SK-N-SH (cell line): ENCODE data around the gene NYAP2.

Experiments
- CTCF ChIP-seq: fragments of 200-600 bp; sonication (generic); IDR thresholded peaks from 2 replicates; pipeline ENCODE4 v1.6.1; 2017; ENCODE audit warnings: antibody characterized with exemption, mild to moderate bottlenecking, moderate library complexity
- EP300 ChIP-seq, 2 experiments: IDR thresholded peaks; 2 replicates each; pipeline versions ENCODE4 v1.4.0 to v1.6.1; 2012; ENCODE audit warnings: borderline replicate concordance in 1 of 2, low read depth in 1 of 2, low read length in 1 of 2
- FOSL2 ChIP-seq: IDR thresholded peaks from 2 replicates; pipeline ENCODE4 v1.4.0; 2012; ENCODE audit warnings: low read depth, mild to moderate bottlenecking, moderate library complexity, borderline replicate concordance
- GATA2 ChIP-seq: sonication (generic); formaldehyde crosslinking; IDR thresholded peaks from 2 replicates; pipeline ENCODE4 v1.5.0; 2020; ENCODE audit warnings: mild to moderate bottlenecking, missing genetic modification reagents
- POLR2AphosphoS5 ChIP-seq: IDR thresholded peaks from 2 replicates; pipeline ENCODE4 v1.6.1; 2012; ENCODE audit warnings: low read depth, low read length
- RFX5 ChIP-seq: IDR thresholded peaks from 2 replicates; pipeline ENCODE4 v1.6.1; 2012; ENCODE audit warnings: mild to moderate bottlenecking, improper control_type of control experiment, low read length
- YY1 ChIP-seq: IDR thresholded peaks from 2 replicates; pipeline ENCODE4 v1.4.0; 2012; ENCODE audit warnings: low read depth, mild to moderate bottlenecking
- TF ChIP-seq, protein P1 (sequence below): fragments of 150-350 bp; IDR thresholded peaks from 2 replicates; pipeline ENCODE4 v1.6.1; 2017; ENCODE audit warnings: antibody characterized with exemption, low read length, low read depth, borderline replicate concordance
- TF ChIP-seq, protein P2 (sequence below): IDR thresholded peaks from 2 replicates; pipeline ENCODE4 v1.4.0; 2012; ENCODE audit warnings: low read depth, borderline replicate concordance
- TF ChIP-seq, protein P3 (sequence below): IDR thresholded peaks from 2 replicates; pipeline ENCODE4 v1.4.0; 2012; ENCODE audit warnings: low read depth, borderline replicate concordance
- TF ChIP-seq, protein P4 (sequence below): IDR thresholded peaks from 2 replicates; pipeline ENCODE4 v1.6.1; 2012; ENCODE audit warnings: mild to moderate bottlenecking, low read depth, low read length, moderate library complexity

DNA sequence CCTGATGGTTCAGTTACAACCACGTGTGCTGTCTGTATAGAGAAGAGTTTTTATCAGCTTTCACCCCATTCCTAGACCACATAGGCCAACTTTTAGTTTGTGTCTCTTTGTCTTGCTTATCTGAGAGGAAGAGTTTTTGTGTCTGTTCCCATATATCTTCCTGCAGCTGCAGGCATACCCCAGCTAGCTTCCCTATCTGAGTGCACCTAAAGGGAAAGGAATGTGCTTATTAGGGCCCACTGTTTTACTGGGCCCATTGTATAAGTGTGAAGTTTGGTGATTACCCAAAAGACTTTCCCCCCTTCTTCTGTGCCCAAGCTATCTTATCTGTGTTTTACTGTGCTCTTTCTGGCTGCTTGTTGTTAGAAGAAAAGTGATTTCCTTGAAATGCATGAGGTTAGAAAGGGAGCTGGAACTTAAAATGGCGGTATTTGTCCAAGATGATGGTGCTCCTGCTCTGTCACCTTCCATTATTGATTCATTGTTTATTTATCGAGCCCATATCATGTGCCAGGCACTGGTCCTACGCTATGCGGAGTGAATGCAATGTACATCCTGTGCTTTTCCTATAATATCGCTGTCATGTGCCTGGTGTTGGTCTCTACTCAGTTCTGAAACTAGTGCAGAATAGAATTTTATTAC, 57.2 kb downstream of the NYAP2 start:
- no peak for TF ChIP-seq CTCF
- TF ChIP-seq, protein P1, sequence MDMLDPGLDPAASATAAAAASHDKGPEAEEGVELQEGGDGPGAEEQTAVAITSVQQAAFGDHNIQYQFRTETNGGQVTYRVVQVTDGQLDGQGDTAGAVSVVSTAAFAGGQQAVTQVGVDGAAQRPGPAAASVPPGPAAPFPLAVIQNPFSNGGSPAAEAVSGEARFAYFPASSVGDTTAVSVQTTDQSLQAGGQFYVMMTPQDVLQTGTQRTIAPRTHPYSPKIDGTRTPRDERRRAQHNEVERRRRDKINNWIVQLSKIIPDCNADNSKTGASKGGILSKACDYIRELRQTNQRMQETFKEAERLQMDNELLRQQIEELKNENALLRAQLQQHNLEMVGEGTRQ, result no peak
- TF ChIP-seq, protein P2, sequence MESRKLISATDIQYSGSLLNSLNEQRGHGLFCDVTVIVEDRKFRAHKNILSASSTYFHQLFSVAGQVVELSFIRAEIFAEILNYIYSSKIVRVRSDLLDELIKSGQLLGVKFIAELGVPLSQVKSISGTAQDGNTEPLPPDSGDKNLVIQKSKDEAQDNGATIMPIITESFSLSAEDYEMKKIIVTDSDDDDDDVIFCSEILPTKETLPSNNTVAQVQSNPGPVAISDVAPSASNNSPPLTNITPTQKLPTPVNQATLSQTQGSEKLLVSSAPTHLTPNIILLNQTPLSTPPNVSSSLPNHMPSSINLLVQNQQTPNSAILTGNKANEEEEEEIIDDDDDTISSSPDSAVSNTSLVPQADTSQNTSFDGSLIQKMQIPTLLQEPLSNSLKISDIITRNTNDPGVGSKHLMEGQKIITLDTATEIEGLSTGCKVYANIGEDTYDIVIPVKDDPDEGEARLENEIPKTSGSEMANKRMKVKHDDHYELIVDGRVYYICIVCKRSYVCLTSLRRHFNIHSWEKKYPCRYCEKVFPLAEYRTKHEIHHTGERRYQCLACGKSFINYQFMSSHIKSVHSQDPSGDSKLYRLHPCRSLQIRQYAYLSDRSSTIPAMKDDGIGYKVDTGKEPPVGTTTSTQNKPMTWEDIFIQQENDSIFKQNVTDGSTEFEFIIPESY, result no peak
- TF ChIP-seq GATA2 (CRISPR knock-in tag), result no peak
- no peak for TF ChIP-seq EP300 (IDR thresholded peaks at IDR 0.05; ENCODE audit: borderline replicate concordance in 1 of 2, low read depth in 1 of 2, low read length in 1 of 2)
- TF ChIP-seq POLR2AphosphoS5, result no peak
- no peak for TF ChIP-seq RFX5
- no peak for TF ChIP-seq YY1
- TF ChIP-seq, protein P3, sequence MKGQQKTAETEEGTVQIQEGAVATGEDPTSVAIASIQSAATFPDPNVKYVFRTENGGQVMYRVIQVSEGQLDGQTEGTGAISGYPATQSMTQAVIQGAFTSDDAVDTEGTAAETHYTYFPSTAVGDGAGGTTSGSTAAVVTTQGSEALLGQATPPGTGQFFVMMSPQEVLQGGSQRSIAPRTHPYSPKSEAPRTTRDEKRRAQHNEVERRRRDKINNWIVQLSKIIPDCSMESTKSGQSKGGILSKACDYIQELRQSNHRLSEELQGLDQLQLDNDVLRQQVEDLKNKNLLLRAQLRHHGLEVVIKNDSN, result no peak
- TF ChIP-seq FOSL2, result no peak
- TF ChIP-seq, protein P4, sequence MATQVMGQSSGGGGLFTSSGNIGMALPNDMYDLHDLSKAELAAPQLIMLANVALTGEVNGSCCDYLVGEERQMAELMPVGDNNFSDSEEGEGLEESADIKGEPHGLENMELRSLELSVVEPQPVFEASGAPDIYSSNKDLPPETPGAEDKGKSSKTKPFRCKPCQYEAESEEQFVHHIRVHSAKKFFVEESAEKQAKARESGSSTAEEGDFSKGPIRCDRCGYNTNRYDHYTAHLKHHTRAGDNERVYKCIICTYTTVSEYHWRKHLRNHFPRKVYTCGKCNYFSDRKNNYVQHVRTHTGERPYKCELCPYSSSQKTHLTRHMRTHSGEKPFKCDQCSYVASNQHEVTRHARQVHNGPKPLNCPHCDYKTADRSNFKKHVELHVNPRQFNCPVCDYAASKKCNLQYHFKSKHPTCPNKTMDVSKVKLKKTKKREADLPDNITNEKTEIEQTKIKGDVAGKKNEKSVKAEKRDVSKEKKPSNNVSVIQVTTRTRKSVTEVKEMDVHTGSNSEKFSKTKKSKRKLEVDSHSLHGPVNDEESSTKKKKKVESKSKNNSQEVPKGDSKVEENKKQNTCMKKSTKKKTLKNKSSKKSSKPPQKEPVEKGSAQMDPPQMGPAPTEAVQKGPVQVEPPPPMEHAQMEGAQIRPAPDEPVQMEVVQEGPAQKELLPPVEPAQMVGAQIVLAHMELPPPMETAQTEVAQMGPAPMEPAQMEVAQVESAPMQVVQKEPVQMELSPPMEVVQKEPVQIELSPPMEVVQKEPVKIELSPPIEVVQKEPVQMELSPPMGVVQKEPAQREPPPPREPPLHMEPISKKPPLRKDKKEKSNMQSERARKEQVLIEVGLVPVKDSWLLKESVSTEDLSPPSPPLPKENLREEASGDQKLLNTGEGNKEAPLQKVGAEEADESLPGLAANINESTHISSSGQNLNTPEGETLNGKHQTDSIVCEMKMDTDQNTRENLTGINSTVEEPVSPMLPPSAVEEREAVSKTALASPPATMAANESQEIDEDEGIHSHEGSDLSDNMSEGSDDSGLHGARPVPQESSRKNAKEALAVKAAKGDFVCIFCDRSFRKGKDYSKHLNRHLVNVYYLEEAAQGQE, result no peak
